GM23338 (cell line): ENCODE results near the gene GNG7. TPM values are rescaled to one million over a fixed set of nuclear protein-coding genes. Genes with fewer than 3 reads are reported as not detected.

ENCODE experiments used
- ATAC-seq: fragments of 200-7000 bp; cut with Tn5 transposase; 3 replicates; pipeline ENCODE4 v1.9.1; 2020
- DNase-seq: peaks from one replicate; pipeline ENCODE4 v3.0.0-alpha.2; 2015; ENCODE audit warnings: low spot score
- H2AFZ ChIP-seq: fragments of 200-600 bp; sonication (generic); 2 replicates; pipeline ENCODE4 v1.8.0; 2016; ENCODE audit warnings: antibody characterized with exemption, mild to moderate bottlenecking, moderate library complexity
- H3F3A ChIP-seq: fragments of 200-600 bp; sonication (generic); replicated peaks from 2 replicates; pipeline ENCODE4 v1.8.0; 2017; ENCODE audit warnings: antibody characterized with exemption, mixed run types, low read depth
- H3K27ac ChIP-seq: fragments of 200-600 bp; sonication (generic); 2 replicates; pipeline ENCODE4 v1.6.1; 2016; ENCODE audit warnings: low read depth
- H3K27me3 ChIP-seq: fragments of 200-600 bp; sonication (generic); 2 replicates; pipeline ENCODE4 v1.8.0; 2016; ENCODE audit warnings: mild to moderate bottlenecking, mixed run types, moderate library complexity; ENCODE audit not compliant: insufficient read depth
- H3K36me3 ChIP-seq: fragments of 200-600 bp; sonication (generic); 2 replicates; pipeline ENCODE4 v1.8.0; 2016; ENCODE audit warnings: mild to moderate bottlenecking; ENCODE audit not compliant: insufficient read depth
- H3K4me1 ChIP-seq: fragments of 200-600 bp; sonication (generic); 2 replicates; pipeline ENCODE4 v1.8.0; 2016; ENCODE audit warnings: mild to moderate bottlenecking, moderate library complexity; ENCODE audit not compliant: insufficient read depth
- H3K4me2 ChIP-seq: fragments of 200-600 bp; sonication (generic); 2 replicates; pipeline ENCODE4 v1.7.1; 2017; ENCODE audit warnings: mixed run types
- H3K4me3 ChIP-seq: fragments of 200-600 bp; sonication (generic); 2 replicates; pipeline ENCODE4 v1.6.1; 2016; ENCODE audit warnings: mixed run types
- H3K79me2 ChIP-seq: fragments of 200-600 bp; sonication (generic); replicated peaks from 2 replicates; pipeline ENCODE4 v1.8.0; 2017; ENCODE audit warnings: mild to moderate bottlenecking; ENCODE audit not compliant: insufficient read depth
- H3K9me2 ChIP-seq: fragments of 200-600 bp; sonication (generic); 2 replicates; pipeline ENCODE4 v1.8.0; 2017; ENCODE audit not compliant: insufficient read depth
- H4K20me1 ChIP-seq: fragments of 200-600 bp; sonication (generic); replicated peaks from 2 replicates; pipeline ENCODE4 v1.8.0; 2017; ENCODE audit warnings: mild to moderate bottlenecking; ENCODE audit not compliant: insufficient read depth
- H3K27ac Mint-ChIP-seq: 2 replicates; pipeline ENCODE4 v1.8.0; 2020; ENCODE audit warnings: inconsistent platforms, mild to moderate bottlenecking, moderate library complexity, mixed read lengths
- H3K27me3 Mint-ChIP-seq: 3 replicates; pipeline ENCODE4 v1.8.0; 2022; ENCODE audit warnings: low read depth, mild to moderate bottlenecking, moderate library complexity, mixed read lengths, inconsistent platforms; ENCODE audit not compliant: insufficient read depth, poor library complexity
- H3K36me3 Mint-ChIP-seq: 3 replicates; pipeline ENCODE4 v1.8.0; 2021; ENCODE audit warnings: low read depth, mild to moderate bottlenecking, inconsistent platforms, moderate library complexity, mixed read lengths
- H3K4me1 Mint-ChIP-seq: 3 replicates; pipeline ENCODE4 v1.8.0; 2020; ENCODE audit warnings: mild to moderate bottlenecking, inconsistent platforms, mixed read lengths
- H3K4me3 Mint-ChIP-seq: 3 replicates; pipeline ENCODE4 v1.8.0; 2021; ENCODE audit warnings: moderate library complexity, mild to moderate bottlenecking, inconsistent platforms, mixed read lengths
- H3K9me3 Mint-ChIP-seq: 3 replicates; pipeline ENCODE4 v1.8.0; 2020; ENCODE audit warnings: moderate library complexity, mild to moderate bottlenecking, inconsistent platforms, mixed read lengths
- EZH2 ChIP-seq: fragments of 200-600 bp; sonication (generic); IDR thresholded peaks from one replicate; pipeline ENCODE4 v1.8.0; 2017; ENCODE audit warnings: antibody characterized with exemption, mild to moderate bottlenecking, low read depth; ENCODE audit not compliant: unreplicated experiment
- POLR2AphosphoS5 ChIP-seq: IDR thresholded peaks from 2 replicates; pipeline ENCODE4 v1.6.1; 2016; ENCODE audit warnings: antibody characterized with exemption, low read depth
- REST ChIP-seq: IDR thresholded peaks from one replicate; pipeline ENCODE4 v1.6.1; 2018; ENCODE audit warnings: antibody characterized with exemption; ENCODE audit not compliant: unreplicated experiment
- STAT1 ChIP-seq: IDR thresholded peaks from one replicate; pipeline ENCODE4 v1.6.1; 2016; ENCODE audit warnings: antibody characterized with exemption; ENCODE audit not compliant: unreplicated experiment
- ZNF114 ChIP-seq: fragments of 250-450 bp; sonication (Bioruptor Pico); IDR thresholded peaks from 2 replicates; pipeline ENCODE4 v1.5.0; 2020; ENCODE audit warnings: mild to moderate bottlenecking, moderate library complexity
- ZNF331 ChIP-seq: fragments of 250-450 bp; sonication (Bioruptor Pico); IDR thresholded peaks from 2 replicates; pipeline ENCODE4 v1.5.0; 2020; ENCODE audit warnings: low read depth, mild to moderate bottlenecking, moderate library complexity
- polyA plus RNA-seq: library from polyadenylated mRNA; unstranded; fragments of >200 nt; fragmentation: Nextera tagmentation; extraction: Ambion mirVana; gene quantifications from 2 replicates; pipeline ENCODE4 v1.2.1, GENCODE V29; 2016
- total RNA-seq: library from RNA; depleted of rRNA; stranded (reverse); fragments of >200 nt; shearing (Covaris generic); gene quantifications from 2 replicates; pipeline ENCODE4 v1.2.3, GENCODE V29; 2014
- TF ChIP-seq, protein P1 (sequence below), 2 experiments: fragments of 200-600 bp in 1 of 2; sonication (generic) in 1 of 2; conservative IDR thresholded peaks; 2 replicates each; pipeline versions ENCODE4 v1.5.1 to v1.6.1; 2016 to 2017; ENCODE audit warnings: antibody characterized with exemption in 2 of 2, low read depth in 2 of 2, mild to moderate bottlenecking in 2 of 2, moderate library complexity in 1 of 2
- TF ChIP-seq, protein P2 (sequence below): IDR thresholded peaks from 2 replicates; pipeline ENCODE4 v1.6.1; 2016; ENCODE audit warnings: antibody characterized with exemption

The GNG7 gene
- total and polyA plus RNA-seq, 2 experiments from 2014 or later = 5.1 to 5.4 TPM

DNA sequence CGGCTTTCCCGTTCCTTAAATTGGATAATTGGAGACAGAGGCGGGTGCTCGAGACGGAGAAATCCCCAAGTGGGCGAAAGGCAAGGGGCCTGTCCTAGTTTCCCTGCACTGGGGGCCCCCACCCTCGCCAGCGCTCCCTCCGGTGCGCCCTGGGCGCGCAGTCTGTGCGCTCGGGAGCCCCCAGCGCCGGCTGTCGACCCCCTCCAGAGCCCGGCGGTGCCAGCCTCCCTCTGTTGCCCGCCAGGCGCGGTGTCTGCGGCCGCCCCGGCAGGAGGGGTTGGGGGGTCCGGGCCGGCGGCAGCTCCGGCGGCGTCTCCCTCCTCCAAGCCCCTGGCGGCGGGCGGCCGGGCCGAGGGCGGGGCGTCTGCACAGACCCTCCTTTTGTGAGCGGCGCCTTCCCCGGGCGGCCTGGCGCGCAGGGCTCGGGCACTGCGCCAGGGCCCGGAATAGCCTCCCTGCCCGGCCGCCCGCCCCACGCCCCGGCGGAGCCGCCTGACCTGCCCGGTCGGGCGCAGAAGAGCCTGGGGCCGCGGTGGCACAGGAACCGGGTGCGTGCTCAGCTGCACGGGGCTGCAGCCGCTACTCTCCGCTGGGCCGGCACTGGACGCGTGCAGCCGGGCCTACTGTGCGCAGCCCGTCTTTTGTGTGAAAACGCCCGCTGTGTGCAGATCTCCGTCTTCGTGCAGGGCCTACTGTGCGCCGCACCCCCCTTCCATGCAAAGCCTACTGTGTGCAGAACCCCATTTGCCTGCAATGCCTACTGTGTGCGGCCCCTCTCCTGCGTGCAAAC lies 213.4 kb downstream of the GNG7 start (continued):
- TF ChIP-seq REST = no peak

GRCh38 chr19:2488405-2488941 lies 214.0 kb downstream of the GNG7 start:
- Histone ChIP-seq H3K27ac (no peak overlapping the region), H3F3A (no peaks in the 10 kb centered on the region), H3K4me3 (peak overlapping the region; percentile 61), H3K36me3 (no peaks in the 10 kb centered on the region), H2AFZ (peak overlapping the region; percentile 97), H3K4me1 (peaks cover 6% of the 10 kb centered on the region; the same call in 1 of the 2 replicates), H3K79me2 (no peaks in the 10 kb centered on the region), H3K9me2 (no peaks in the 10 kb centered on the region), H4K20me1 (no peaks in the 10 kb centered on the region; the same call in 1 of the 2 replicates), H3K4me2 (peak overlapping the region; percentile 87), H3K27me3 (peaks cover 55% of the 10 kb centered on the region)
- Mint-ChIP-seq H3K36me3 (peaks cover 4% of the 10 kb centered on the region; the same call in 1 of the 3 replicates), H3K27ac (no peak overlapping the region), H3K9me3 (peaks cover 9% of the 10 kb centered on the region; the same call in 2 of the 3 replicates), H3K4me3 (peak overlapping the region; percentile 50; the same call in 2 of the 3 replicates), H3K4me1 (peaks cover 4% of the 10 kb centered on the region; the same call in 2 of the 3 replicates), H3K27me3 (peaks cover 52% of the 10 kb centered on the region)
- peak; percentile 20 for ATAC-seq
- no peak for DNase-seq
- TF ChIP-seq, protein P1, sequence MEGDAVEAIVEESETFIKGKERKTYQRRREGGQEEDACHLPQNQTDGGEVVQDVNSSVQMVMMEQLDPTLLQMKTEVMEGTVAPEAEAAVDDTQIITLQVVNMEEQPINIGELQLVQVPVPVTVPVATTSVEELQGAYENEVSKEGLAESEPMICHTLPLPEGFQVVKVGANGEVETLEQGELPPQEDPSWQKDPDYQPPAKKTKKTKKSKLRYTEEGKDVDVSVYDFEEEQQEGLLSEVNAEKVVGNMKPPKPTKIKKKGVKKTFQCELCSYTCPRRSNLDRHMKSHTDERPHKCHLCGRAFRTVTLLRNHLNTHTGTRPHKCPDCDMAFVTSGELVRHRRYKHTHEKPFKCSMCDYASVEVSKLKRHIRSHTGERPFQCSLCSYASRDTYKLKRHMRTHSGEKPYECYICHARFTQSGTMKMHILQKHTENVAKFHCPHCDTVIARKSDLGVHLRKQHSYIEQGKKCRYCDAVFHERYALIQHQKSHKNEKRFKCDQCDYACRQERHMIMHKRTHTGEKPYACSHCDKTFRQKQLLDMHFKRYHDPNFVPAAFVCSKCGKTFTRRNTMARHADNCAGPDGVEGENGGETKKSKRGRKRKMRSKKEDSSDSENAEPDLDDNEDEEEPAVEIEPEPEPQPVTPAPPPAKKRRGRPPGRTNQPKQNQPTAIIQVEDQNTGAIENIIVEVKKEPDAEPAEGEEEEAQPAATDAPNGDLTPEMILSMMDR (conservative IDR thresholded peaks at IDR 0.05; ENCODE audit: low read depth in 2 of 2) = no peak
- TF ChIP-seq POLR2AphosphoS5 (no peak), STAT1 (no peak), ZNF114 (CRISPR knock-in tag) (no peak), ZNF331 (CRISPR knock-in tag) (no peak), REST (no peak), EZH2 (peak; percentile 4)
- TF ChIP-seq, protein P2, sequence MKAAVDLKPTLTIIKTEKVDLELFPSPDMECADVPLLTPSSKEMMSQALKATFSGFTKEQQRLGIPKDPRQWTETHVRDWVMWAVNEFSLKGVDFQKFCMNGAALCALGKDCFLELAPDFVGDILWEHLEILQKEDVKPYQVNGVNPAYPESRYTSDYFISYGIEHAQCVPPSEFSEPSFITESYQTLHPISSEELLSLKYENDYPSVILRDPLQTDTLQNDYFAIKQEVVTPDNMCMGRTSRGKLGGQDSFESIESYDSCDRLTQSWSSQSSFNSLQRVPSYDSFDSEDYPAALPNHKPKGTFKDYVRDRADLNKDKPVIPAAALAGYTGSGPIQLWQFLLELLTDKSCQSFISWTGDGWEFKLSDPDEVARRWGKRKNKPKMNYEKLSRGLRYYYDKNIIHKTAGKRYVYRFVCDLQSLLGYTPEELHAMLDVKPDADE = no peak
